T-helper 9 cell (primary cell): ENCODE data around the gene EHMT1.

Experiments
- DNase-seq: peaks from one replicate; pipeline ENCODE4 v3.0.0-alpha.2; 2020

EHMT1 gene

DNA sequence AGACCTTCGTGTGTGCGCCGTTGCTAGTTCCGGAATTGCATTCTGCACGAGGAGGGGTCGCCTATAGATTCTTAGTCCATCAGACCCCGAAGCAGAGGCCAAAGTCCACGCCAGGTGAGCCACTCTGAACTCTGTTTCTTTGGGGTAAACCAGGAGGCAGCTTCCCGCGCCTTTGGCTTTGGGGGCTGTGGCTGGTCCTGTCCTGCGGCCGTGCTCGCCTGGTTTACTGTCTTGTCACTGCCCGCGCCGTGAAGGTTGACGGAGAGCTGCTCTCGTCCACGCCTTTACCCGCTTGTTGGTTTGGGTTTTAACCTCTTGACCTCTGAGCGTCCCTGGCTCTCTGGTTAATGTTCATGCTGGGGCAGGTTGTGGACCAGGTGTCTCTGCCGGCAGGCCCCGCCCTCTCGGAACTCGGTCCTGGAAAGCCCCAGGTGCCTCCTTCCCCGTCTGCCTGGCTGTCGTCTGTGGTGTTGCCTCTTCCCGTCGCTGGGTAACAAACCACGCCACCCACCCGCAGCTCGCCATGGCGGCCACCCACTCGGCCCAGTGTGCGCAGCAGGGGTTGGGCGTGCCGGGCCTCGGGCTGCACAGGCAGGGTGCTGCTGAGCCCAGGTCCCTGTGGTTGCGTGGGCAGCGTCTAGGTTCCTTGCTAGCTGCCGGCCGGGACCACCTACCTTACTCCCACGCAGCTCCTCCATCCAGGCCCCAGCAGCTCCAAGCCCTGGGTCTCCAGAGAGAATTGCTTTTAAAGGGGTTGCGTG lies 214.2 kb downstream of the EHMT1 start:
- no peak for DNase-seq

DNA sequence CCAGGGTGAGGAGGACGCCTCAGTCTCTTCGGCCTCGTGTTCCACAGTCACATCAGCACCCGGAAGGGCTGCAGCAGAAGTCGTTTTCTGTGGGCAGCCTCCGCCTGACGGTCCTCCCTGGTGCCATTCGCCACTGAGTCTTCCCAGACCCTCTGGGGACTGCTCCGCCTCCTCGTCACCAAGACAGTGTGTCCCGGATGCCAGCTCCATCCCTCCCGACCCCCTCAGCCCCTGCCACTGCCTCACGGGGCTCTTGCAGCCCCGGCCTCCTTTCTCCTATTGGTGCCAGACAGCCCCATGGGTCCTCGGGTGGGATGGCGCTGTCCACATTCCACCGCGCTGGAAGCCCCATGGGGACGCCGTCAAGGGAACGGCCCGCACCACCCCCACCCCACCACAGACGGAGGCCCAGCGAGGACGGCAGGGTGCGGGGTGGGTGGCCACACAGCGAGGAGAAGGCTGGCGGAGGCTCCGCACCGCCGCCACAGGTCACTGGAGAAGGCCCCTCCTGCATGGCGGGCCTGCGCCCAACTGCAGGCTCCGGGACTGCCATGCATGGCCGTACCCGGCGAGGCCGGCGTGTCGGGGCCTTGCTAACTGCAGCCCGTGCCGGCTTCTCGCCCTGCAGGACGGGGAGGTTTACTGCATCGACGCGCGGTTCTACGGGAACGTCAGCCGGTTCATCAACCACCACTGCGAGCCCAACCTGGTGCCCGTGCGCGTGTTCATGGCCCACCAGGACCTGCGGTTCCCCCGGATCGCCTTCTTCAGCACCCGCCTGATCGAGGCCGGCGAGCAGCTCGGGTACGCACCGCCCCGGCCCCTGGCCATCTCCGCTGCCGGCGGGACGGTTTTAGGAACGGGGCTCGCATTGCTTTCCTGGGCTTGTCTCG lies 215.2 kb downstream of the EHMT1 start:
- DNase-seq = no peak

- no peak for DNase-seq
Measured at GRCh38 chr9:137834846-137835546, 216.2 kb downstream of the EHMT1 start.

GRCh38 chr9:137836151-137836830 lies 217.5 kb downstream of the EHMT1 start:
- no peak for DNase-seq

GRCh38 chr9:137836831-137837241 lies 218.0 kb downstream of the EHMT1 start:
- no peak for DNase-seq

DNA sequence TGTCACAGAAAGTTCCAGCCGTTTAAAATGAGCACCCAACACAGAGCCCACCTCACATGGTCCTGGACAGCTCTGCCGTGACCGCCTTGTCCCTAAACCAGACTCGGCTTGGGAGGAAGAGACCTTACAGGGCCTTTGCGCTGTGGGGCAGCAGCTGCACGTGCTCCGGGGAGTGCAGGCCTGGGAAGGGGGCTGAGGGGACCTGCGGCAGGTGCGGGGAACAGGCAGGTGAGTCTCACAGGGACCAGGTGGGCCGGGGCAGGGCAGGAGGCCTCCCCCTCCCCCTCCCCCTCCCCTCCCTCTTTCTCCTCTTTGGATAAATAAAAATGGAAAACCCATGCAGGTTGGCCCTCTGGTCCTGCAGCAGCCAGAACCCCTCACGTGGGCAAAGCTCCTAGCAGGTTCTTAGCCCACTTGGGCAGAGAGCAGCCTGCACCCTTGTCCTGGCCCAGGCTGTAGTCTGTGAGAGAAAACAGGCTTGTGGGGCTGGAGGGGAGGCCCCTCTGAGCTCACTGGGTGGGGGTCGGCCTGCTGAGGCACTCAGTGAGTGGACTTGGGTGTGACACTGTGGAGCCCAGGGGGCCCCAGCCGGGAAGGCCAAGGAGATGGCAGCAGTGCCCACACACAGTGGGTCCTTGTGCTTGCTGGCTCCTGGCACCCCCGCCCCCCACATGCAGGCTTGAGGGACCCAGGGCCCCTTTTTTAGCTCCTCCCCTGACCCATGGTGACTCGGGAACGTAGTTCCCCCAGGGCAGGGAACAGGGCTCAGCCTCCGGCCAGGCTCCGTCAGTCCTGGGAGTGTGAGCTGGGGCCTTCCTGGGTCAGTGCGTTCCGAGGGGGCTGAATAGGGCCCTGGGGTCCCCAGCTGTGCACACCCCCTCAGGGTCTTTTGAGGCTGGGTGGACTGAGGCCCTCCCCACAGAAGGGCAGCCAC lies 218.8 kb downstream of the EHMT1 start:
- DNase-seq = no peak

DNA sequence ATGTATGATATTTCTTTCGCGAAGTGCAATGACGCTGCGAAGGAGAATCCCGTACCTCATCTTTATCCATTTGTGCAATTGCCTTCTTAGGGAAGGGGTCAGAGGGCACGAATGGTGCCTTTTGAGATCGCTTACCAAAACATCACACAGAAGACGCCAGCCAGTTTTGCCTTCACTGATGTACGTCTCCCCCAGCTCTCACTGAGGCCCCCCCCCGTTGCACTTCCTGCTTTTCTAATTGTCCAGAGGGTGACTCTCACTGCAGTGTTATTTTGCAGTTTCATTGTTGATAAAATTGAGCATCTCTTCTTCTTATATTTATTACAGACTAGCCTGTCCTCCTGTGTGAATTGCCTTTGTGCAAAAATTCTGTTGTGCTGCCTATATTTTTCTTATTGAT lies 219.8 kb downstream of the EHMT1 start:
- no peak for DNase-seq

DNA sequence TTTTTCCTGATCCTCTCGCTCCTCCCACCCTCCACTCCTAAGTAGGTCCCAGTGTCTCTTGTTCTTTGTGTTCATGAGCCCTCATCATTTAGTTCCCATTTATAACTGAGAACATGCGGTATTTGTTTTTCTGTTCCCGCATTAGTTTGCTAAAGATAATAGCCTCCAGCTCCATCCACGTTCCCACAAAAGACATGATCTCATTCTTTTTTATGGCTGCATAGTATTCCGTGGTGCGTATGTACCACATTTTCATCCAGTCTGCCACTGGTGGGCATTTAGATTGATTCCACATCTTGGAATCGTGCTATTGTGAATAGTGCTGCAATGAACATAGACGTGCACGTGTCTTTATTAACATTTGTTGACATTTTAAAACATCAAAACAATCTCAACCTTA lies 224.6 kb downstream of the EHMT1 start:
- DNase-seq = no peak

GRCh38 chr9:137851516-137852267 lies 232.9 kb downstream of the EHMT1 start:
- no peak for DNase-seq

GRCh38 chr9:137853392-137853995 lies 234.7 kb downstream of the EHMT1 start:
- no peak for DNase-seq

GRCh38 chr9:137860361-137860760 lies 241.6 kb downstream of the EHMT1 start:
- no peak for DNase-seq

DNA sequence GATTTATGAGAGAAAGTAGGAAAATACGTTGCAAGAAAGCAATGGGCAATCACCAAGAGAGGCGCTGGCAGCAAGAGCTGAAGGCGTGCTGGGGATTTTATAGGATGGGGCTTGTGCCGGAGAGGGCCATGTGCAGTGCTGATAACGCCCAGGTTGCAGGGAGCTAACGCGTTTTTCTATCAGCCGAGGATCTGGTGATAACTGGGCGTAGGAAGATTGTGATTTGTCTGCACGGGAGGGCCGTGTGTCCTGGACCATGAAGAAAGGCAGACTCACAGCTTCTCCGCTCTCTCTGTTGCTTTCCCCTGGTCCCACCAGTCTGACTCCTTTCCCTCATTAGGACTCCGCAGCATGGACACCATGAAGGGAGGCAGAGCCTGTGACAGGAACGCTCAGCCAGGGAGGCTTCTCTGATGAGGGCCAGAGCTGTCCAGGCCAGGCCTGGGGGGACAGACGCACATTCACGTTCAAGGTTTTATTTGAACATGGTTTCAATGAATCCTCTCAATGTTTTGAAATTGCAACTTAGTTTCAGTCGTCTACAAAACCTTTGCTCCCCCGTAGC lies 246.9 kb downstream of the EHMT1 start:
- no peak for DNase-seq

- DNase-seq = no peak
Measured at GRCh38 chr9:137866226-137867141, 247.7 kb downstream of the EHMT1 start.

DNA sequence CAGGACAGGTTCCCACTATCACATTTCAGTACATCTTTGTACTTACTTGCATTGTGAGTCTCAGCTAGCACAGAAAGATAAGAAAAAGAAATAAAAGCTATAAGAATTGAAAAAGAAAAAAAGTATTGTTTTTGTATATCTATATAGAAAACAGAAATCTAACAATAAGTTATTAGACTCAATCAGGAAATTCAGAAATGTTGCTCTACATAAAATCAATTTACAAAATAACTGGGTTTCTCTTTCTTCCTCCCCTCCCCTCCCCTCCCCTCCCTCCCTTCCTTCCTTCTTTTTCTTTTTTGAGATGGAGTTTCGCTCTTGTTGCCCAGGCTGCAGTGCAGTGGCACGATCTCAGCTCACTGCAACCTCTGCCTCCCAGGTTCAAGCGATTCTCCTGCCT lies 251.6 kb downstream of the EHMT1 start:
- no peak for DNase-seq

GRCh38 chr9:137872296-137872695 lies 253.5 kb downstream of the EHMT1 start:
- DNase-seq = no peak

GRCh38 chr9:137873408-137873807 lies 254.6 kb downstream of the EHMT1 start:
- DNase-seq = no peak

DNA sequence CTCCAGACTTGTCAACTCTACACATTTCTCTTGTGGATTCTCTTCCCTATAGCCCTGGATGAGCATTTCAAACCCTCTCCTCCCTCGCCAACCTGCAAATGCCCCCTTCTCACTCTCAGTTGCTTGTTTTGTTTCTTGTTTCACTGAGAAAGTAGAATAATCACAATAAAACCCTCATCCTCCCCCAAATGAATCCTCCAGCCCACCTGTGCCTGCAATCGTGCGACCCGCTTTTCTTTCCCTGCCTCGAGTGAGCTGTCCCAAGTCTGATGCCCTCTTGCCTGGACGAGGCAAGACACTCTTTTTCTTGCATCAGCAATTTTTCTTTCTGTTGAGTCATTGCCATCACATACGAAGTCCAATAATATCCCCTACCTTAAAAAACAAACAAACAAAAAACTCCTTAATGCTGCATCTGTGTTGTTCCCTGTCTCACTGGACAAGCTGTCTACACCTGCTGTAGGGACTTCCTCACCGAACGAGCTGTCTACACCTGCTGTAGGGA lies 255.1 kb downstream of the EHMT1 start:
- DNase-seq = no peak

DNA sequence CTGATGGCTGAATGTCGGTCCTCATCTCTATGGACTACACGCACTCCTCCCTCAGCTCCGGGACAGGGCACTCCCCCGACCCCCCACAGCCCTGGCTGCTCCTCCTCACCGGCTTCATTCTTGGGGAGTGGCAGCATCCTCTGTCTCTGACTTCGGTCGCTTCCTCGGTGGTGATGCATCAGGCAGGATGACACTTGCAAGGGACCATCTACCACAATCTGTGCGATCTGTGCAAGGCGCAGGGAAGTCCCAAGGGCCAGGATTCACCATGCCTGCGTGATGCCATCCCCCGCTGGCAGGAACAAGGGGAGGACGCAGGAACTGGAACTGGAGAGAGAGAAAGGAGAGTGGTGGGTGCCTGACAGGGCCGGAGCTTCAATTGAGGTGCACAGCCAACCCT lies 256.5 kb downstream of the EHMT1 start:
- no peak for DNase-seq

DNA sequence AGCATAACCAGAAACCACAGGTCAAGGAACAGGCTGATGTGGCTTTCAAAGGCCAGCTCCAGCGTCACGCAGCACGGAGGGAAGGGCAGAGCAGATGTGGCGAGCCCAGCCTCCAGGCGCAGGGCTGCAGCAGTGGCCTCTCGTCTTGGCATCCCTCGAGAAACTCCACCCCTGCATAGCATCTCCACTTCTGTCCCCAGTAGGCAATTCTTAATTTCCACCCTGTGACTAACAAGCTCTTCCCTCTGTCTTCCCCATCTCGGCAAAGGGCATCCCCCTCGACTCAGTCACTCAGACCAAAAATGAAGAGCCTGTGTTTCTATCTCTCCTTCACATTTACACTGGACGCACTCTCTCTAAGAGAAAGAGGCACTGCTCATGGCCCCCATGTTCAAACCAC lies 257.0 kb downstream of the EHMT1 start:
- no peak for DNase-seq
